GM19240 (cell line): ENCODE results near the gene EXOC4.

Source experiments
- DNase-seq: peaks from one replicate; pipeline ENCODE4 v3.0.0; 2011; ENCODE audit warnings: low spot score; ENCODE audit not compliant: insufficient read length

The EXOC4 gene

DNA sequence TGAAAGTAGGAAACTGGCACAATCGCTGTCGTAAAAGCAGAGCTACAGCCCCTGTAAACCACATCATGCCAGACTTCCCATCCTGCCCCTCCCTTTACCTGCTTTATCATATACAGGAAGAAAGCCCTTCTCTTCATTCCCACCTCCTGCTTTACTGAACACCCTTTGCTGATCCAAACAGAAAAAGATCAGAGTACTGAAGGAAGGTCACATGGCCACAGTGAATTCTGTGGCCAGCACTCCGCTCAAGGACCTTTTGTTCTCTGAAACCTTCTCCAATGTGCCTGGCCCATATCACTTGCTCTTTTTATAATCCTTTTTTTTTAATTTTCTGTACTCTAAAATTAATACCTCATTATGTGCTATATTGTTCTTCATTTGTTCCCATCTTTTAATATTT is 765.4 kb downstream of the EXOC4 start:
- DNase-seq: no peak

DNA sequence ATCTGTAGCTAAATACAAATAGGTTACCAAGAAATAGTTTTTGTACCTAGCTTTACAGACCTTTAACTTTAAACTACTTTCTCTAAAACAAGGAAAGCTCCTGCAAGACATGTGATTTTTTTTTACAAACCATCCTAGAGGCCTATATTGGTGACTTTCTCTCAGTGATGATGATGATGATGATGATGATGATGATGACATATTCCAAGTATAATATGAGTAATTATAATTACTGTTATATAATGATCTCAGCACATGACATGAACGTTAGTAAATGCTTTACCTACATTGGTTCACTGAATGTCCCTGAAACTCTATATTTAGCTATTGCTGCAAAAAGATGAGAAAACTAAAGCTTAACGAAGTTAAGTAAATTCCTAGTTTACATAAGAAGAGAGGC is 766.4 kb downstream of the EXOC4 start:
- no peak for DNase-seq

DNA sequence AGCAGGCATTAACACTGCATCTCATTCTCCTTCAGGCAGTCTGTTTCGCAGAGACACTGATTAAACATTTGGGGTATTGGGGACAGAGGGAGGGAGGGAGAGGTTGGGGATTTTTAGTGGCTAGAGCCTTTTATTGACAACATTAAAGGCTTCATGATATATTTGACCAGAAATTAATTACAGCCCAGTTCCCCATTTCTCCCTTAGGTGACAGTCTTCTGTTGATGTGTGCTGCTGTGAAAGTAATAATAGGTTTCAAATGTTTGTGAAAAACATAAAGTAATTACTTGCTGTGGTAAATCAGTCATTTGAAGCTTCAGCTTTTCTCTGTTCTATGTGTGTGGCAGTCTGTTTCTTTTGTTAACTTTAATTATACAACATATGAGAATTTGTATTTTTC is 769.0 kb downstream of the EXOC4 start:
- no peak for DNase-seq

DNA sequence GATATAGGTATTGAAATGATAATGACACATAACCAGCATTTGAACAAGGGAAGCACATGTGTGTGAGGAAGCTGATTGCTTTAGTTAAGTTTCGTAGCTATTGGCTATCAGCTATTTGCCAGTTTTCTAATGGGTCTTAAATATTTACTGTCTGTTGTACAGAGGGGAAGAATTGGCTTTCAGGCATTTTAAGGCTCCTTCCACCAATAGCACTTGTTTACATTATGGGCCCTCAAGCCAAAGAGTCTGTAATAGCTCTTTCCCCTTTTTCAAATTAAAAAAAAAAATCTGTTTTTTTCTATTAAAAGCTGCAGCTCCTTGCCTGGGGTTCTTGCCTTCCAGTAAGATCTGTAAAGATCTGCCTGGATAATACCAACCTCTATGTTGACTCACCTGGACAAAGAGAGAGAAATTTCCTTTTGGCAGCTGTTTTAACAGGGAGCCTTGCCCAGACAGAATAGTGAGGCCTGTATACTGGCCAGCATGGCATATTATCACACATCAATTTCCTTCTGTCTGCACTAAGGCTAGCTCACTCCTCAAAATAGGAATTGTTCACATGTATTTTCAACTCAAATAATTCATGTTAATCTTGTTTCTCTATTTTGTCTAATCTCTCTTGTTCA is 769.5 kb downstream of the EXOC4 start:
- no peak for DNase-seq

DNA sequence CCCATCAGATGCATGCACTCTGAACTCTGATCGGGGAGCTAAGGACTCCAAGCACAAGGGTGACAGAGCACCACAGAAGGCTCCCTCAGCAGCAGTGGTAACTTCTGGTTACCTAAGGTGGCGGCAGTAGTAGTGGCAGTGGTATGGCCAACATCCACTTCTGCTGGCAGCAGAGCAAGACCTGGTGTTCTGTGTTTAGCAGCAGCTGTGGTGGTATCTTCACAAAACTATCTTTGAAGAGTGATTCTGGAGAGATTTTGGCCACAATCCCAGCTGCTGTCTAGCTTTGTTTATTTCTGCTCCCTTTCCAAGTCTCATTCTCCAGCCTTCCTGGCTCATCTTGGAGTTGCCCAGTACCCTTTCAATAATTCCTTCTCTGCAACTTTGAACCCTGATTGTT is 771.9 kb downstream of the EXOC4 start:
- no peak for DNase-seq

DNA sequence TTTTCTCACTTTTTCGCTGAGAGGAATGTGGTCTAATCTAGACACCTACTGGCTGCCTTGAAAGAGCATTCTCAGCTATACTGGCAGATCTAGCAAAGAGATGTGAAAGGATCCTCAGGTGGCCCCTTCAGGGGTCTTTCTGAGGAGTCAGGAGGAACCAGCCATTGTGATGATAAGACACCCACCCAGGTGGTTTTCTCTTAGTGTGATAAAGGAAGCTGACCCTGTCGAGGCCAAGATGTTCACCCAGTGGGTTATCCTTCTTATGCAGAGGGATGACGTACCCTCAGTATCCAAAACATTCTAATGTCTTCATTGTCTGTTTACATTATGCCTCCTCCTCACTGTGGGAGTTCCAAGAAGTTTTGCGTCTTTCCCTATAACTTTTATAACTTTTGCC is 776.0 kb downstream of the EXOC4 start:
- no peak for DNase-seq

DNA sequence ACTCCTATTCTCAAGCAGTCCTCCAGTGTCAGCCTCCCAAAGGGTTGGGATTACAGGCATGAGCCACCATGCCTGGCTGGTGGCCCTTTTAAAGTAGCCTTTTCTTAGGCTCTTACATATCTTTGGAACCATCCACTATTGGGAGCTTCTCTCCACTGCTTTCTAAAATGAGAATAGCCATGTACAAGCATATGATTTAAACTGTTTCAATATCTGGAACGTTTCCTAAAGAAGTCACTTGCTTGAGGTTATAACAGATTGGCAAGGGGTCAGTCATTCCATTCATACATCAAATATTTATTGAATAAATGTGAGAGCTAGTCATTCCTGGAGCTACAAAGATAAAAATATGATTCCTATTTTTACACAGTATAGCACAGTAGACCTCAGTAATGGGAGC is 776.9 kb downstream of the EXOC4 start:
- no peak for DNase-seq

DNA sequence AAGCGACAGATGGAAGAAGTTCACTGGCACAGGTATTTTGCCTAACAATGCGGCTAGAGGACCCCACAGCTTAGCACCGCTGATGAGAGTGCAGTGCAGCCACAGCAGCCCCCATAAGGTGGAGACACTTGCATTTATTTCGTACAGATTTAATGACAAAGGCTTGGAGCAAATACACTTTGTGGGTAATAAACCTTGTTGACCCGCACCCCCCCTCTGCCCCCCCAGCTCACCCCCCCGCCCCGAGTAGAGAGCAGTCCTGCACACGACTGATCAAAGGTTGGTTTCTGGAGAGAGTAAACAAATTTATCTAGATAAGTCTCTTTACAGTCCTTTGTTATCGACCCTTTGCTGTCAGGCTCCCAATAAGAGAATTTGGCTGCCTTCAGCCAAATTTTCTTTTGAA is 777.6 kb downstream of the EXOC4 start:
- no peak for DNase-seq

DNA sequence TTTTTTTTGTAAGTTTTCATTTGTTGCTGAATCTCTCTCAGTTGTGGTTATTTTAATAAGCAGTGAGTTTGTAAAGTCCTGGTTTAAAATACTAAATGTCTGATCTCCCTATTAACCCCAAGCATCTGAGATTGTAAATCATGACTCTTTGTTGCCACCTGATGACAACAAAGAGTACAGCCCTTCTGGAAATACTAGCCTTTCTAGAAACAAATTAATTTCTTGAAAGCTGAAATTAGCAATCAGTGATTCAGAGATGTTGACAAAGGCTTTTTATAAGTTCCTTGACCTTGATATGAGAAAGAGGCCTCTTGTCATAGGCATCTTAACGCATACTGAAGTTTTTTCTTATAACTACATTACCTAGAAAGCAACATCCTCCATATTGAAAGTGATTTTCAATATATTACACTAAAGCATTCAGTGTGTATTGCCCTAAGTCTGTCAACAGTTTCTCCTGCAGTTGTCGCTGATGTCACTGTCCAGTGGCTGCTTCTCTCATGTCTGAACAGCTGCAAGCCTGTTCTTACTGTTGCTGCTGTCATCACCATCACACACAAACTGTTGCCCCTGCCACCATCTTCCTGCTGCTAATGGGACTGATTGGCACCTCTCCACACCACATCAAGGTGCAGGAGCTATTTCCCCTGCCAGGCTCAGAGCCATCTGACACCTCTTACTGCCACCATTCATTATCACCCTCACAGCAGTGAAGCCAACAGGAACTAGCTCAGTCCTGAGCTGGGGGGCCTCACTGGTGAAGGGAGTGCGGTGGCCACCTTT is 779.1 kb downstream of the EXOC4 start:
- DNase-seq: no peak

DNA sequence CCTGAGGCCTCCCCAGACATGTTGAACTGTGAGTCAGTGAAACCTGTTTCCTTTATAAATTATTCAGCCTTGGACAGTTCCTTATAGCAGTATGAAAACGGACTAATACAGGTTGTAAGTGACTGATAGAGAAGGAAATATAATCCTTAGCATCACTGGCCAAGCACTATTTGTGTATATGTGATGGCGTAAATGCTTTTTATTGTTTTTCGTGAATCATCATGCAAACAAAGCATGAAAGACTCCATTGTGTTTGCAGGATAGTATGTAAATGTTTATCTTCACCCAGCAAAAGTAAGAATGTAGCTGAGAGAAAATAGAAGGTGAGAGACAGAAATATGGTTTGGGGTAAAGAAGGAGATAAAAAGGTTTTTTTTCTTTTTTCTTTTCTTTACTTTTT is 781.8 kb downstream of the EXOC4 start:
- no peak for DNase-seq

DNA sequence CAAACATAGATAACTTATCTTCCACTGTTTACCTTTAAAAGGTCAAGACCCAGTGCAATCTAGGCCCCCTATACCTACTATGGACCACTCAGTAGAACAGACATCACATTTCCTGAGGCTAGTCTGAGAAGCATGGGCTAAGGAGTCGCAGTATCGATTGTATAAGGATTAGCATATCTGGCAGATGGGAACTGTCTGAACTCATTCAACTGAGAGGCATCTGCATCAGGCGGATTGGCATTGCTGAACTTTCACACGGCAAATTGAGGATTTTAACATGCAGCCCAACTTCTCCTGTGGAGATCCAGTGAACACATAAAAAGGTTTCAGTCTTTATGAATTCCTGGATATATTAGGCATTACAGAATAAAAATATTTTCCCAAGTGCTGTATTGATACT is 785.1 kb downstream of the EXOC4 start:
- DNase-seq: no peak

DNA sequence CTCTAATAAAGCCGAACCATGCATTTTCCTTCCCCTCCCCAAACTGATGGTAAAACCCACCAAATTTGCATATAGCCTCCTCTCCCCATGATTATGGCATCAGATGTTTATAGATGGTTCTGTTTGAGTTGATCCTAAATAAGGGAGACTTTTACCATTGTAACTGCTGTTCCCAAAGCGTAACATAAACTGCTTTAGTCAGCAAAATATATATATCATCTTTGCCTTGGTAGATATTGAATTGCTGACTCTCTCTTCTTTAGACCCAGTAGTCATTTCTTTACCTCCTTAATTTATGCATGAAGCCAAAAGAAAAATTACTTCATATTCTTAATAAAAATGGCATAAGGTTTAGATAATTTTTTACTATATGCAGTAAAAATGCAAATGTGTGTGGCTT is 788.1 kb downstream of the EXOC4 start:
- DNase-seq: no peak

DNA sequence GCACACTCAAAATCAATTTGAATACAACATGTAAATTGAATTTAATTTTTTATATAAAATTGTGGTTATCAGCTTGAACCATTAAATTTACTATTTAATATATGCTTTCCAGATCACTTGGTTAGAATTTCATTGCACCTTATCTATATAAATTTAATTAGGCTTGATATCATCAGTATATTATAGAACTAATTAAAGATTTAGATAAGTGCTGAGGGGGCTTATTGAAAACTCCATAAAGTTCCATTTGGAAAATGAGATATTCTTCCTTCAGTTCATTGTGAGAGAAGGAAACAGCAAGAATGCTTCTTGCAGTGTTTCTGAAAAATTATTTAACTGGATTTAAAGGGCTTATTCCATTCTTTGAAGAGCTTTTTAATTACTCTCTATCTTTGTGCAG is 788.6 kb downstream of the EXOC4 start:
- DNase-seq: no peak

DNA sequence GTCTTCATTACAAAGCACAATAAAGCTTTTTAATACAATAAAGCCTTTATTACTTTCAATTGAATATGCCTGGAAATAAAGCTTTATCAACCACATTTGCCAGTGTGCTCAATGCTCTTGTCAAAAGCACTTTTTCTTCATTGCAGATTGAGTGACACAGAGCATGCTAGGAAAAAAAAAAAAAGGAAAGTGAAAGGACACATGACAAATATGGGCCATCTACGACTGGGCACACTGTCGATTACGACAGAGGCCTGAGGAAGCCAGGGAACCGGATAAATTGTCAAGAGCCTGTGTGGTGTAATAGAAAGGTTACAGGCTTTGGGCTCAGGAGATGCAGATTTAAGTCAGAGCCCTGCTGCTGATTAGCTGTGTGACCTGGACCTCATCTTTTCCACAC is 789.4 kb downstream of the EXOC4 start:
- DNase-seq: no peak

DNA sequence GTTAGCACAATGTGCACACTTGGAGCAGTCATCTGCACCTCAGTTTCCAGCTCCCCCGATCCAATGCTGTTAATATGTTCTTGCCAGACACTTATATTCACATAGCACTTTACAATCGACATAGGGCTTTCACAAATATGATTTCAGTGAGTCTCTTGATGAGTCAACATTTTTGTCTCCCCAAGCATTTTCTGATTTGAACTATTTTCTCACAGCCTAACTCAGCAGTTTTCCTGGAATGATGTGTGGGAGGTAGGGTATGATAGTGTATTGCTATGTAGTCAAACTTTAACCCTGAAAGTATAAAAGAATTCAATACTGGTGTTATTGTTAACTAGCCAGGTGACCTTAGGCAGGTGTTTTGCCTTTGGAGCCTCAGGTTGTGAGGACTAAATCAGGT is 791.8 kb downstream of the EXOC4 start:
- no peak for DNase-seq

DNA sequence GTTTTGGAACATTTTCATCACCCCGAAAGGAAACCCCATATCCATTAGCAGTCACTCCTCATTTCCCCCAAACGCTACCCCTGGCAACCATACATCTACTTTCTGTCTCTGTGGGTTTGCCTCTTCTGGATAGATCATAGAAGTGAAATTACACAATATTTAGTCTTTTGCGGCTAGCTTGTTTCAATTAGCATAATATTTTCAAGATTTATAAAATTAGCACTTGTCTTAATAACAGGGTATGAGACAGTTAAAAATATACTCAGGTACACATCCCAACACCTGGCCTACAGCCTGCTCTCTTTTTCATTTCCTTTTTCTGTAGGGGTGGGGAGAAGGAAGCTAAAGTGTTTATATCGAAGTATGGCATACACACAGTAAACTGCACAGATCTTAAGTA is 792.8 kb downstream of the EXOC4 start:
- DNase-seq: no peak

DNA sequence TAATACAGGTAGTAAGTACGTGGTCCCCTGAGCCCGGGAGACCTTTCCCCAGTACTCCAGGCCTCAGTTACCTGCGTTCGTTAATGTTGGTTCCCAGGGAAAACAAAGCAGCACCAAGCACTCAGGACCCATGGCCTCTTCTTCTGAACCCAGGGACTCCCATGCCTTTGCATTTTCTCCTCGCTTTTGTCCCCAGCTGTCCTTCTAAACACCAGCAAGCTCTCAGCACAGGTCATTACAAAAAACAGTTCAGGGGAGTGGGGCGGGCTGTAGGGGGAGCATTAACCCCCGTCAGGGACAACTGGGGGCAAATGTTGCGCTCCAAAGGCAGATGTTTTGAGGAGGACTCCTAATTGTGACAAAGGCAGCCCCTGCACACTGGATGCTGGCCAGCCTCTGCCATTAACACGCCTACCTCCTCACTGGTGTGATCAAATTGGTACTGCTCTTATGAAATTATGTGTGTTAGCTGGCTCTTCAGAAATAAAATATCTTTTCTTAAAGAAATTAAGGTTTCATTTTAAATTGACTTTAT is 793.8 kb downstream of the EXOC4 start:
- DNase-seq: no peak

DNA sequence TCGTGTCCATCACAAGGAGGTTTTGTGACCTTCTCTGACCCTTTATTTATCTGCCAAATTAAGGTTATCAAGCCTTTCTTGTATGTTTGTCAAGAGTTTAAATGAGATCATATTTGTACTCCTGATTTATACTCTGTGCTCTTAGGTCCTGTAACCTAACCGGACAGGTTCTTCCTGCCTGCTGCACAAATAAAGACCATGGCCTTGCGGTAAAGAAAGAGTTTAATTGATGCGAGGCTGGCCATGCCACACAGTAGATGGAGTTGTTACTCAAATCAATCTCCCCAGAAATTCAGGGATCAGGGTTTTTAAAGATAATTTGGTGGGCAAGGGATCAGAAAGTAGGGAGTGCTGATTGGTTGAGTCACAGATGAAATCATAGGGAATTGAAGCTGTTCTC is 794.8 kb downstream of the EXOC4 start:
- DNase-seq: no peak

DNA sequence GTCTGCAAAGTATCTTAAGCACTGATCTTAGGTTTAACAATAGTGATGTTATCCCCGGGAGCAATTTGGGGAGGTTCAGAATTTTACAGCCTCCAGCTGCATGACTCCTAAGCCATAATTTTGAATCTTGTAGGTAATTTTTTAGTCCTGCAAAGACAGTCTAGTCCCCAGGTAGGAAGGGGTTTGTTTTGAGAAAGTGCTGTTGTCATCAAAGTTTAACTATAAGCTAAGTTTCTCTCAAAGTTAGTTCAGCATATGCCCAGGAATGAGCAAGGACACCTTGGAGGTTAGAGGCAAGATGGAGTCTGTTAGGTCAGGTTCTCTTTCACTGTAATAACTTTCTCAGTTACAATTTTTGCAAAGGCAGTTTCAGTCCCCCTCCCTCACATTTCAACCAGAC is 795.3 kb downstream of the EXOC4 start:
- DNase-seq: no peak

DNA sequence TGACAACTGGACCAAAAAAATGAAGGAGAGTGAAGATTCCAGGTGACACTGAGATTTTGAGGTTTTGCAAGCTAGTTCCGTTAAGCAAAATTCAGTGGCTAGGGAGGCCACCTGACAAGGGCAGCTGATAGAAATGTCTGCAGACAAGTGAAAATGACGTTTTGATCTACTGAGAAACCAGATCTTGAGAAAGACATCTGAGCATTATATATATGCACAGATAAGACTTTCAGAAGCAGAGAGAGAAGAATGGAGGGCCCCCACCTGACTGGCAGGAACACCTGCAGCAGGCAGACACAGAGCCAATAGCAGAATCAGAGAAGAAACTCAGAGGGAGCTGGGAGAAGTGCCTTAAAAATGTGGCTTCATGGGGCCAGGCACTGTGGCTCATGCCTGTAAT is 798.1 kb downstream of the EXOC4 start:
- DNase-seq: no peak

DNA sequence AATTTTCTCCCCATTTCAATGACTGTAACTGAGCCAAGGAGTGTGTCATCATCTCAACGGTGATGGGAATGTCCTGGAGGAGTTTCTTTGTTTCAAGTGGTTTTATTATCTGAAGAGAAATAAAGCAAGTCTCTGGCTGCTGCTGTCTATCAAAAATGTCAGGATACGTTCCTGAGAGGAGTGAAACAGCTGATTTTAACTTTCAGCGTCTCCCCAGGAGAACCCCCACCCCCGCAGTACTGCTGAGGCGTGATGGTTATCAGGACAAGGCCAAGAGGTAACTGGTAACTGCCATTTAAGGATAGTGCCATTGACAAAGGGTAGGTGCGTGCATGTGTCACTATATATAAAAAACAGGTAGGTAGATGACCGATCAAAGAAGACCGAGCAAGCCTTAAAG is 803.9 kb downstream of the EXOC4 start:
- DNase-seq: no peak

DNA sequence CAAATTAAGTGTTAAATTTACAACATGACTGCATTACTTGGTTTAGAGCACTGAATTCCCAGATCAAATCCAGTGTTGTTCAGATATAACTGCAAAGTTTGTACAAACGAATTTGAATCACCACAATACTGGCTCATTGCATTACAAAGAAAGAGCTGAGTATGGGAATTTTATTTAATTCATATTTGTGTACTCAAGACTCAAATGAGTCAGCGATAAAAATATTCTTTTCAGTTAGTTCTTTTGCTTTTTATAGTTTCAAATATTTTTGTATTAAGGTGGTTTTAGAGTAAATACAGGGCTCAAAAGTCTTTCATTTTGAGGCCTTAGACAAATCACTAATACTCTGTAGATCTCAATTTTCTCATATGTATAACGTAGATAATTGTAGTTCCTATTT is 805.6 kb downstream of the EXOC4 start:
- DNase-seq: no peak

DNA sequence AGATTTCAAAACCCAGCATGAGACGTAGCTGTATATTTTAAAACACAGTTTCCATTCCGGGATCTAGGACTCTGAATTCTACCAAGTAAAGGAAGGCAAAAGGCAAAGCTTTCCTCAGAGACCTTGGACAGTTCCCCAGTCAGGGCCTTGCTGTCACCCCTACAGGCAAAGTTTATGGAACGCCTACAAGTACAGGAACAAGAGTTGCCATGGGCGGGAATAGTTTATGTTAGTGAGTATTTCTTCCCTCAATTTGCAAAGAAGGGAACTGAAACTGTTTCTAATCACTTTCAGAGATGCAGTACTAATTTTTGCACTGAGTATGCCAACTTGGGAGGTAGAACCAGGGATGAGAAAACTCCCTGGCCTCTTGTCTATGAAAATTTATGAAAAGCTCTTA is 806.1 kb downstream of the EXOC4 start:
- no peak for DNase-seq
